Hepatic stellate cell (primary cell): ENCODE data around the gene TYSND1.
"Not testable (repeated sequence)": the region's sequence is repeated elsewhere in the genome, so short reads cannot be mapped to it uniquely, and the experiment has no call there.

Experiments used
- DNase-seq: peaks from one replicate; pipeline ENCODE4 v3.0.0; 2011; ENCODE audit warnings: low spot score

The TYSND1 gene

GRCh38 chr10:70163448-70163847 lies 16.9 kb upstream of the TYSND1 start:
- no peak for DNase-seq

DNA sequence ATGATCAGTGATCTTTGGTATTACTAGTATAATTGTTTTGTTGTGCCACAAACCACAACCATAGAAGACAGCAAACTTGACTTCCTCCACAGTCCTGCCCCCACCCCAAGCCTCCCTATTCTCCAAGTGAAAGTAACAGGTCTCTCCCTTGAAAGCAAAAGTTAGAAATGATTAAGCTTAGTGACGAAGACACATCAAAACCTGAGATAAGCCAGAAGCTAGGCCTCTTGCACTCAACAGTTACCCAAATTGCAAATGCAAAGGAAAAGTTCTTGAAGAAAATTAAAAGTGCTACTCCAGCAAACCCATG lies 16.3 kb upstream of the TYSND1 start:
- no peak for DNase-seq

DNA sequence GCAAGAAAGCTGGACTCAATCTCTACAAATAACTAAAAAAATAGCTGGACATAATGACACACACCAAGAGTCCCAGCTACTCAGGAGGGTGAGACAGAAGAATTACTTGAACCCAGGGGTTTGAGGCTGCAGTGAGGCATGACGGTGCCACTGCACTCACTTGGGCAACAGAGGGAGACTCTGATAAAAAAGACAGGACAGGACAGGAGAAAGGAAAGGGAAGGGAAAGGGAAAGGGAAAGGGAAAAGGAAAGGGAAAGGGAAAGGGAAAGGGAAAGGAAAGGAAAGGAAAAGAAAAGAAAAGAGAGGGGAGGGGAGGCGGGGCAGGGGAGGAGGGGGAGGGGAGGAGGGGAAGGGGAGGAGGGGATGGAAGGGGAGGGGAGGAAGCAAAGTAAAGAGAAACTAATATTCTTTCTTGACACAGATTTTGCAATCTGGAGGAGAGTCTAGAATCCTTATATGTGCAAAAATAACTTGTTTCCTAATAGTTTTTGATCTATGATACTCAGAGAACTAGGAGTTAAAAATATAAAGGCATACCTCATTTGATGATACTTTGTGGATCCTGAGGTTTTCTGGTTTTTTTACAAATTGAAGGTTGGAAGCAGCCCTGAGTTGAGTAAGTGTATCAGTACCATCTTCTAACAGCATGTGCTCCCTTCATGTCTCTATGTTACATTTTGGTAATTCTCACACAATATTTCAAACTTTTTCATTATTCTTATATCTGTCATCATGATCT lies 15.8 kb upstream of the TYSND1 start:
- no peak for DNase-seq

- DNase-seq, result no peak
These were observed 14.3 kb upstream of the TYSND1 start for GRCh38 chr10:70160798-70161197.

DNA sequence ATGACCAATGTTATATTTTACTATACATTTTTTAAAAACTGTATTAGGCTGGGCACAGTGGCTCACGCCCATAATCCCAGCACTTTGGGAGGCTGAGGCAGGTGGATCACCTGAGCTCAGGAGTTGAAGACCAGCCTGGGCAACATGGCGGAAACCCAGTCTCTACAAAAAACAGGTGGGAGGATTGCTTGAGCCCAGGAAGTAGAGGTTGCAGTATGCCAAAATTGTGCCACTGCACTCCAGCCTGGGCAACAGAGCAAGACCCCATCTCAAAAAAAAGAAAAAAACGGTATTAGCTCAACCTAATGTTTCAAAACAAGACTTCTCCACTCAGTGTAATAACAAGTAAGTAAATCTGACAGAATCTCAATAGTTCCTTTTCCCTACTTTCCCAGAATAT lies 12.9 kb upstream of the TYSND1 start:
- not testable (repeated sequence) for DNase-seq

- no peak for DNase-seq
These were observed 11.6 kb upstream of the TYSND1 start for GRCh38 chr10:70158113-70158512.

DNA sequence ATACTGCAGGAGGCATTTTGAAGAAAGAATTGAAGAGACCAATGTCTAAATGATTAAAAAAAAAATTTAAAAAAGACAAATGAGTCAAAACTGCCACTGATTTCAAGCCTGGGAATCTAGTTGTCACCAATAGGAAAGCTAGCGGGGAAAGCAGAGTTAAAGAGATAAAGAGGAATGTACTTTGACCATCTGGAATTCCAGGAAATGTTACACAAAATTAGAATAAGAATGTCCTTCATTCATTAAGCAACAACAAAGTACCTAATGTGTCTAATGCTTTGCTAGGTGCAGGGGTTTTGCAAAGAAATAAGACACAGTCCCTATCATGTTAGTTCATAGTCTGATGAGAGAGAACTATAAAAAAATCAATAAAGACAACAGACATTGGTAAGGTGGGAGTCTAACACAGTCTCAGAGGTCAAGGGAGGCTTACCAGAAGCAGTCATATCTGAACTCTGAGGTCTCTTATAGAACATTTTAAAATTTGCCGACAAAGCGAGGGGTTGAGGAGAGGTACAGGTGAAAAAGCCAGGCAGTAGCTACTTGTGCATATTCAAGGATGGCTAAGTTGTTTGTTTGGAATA lies 8.8 kb upstream of the TYSND1 start:
- DNase-seq, result no peak

DNA sequence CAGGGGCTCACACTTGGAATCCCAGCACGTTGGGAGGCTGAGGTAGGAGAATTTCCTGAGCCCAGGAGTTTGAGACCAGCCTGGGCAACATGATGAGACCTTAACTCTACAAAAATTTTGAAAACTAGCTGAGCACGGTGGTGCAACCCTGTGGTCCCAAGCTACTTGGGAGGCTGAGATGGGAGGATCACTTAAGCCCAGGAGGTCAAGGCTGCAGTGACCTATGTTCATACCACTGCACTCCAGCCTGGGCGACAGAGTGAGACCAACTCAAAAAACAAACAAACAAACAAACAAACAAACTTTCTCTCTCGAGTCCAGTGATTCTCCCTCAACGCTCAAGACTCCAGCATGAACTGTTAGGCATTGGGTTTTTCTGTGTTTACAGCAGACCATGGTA lies 2.0 kb upstream of the TYSND1 start:
- no peak for DNase-seq

DNA sequence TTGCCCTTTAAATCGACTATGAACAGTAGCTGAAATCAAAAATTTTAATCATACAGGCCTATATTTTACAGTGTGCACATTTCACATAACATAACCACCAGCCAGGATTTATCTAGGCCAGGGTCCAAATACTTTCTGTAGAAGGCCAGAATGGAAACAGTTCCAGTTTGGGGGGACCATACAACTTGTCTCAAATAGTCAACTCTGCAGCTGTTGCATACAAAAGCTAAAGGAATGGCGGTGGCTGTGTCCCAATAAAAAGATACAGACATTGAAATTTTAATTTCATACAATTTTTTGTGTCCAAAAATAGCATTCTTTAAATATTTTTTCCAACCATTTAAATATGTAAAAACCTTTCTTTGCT lies 742 bp upstream of the TYSND1 start:
- DNase-seq, result no peak

- DNase-seq, result peak; percentile 68
These were observed 623 bp downstream of the TYSND1 start for GRCh38 chr10:70145666-70146488.

DNA sequence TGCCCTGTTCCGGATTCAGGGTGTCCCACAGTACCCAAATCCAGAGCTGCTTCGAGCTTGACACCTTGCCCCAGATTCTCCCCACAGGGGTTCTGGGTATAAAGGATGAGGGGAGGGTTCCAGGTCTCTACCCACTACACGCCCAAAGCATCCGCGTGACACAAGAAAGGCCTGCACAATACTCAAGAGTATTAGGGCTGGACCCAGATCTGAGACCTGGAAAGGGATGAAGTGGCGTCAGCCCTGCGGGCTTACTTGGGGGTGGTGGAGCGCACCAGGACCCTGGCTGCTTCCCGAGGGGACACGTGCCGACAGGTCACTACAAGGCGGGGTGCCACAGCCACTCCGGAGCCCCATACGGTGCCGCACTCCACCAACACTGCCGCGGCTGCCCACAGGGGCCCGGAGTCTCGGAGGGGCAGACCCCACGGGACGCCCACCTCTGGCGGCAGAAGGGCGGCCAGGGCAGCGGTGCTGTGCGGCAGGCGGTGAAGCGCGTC lies 1.3 kb downstream of the TYSND1 start:
- no peak for DNase-seq

GRCh38 chr10:70144372-70145110 lies 2.0 kb downstream of the TYSND1 start:
- DNase-seq, result no peak

GRCh38 chr10:70142555-70142954 lies 3.9 kb downstream of the TYSND1 start:
- no peak for DNase-seq

DNA sequence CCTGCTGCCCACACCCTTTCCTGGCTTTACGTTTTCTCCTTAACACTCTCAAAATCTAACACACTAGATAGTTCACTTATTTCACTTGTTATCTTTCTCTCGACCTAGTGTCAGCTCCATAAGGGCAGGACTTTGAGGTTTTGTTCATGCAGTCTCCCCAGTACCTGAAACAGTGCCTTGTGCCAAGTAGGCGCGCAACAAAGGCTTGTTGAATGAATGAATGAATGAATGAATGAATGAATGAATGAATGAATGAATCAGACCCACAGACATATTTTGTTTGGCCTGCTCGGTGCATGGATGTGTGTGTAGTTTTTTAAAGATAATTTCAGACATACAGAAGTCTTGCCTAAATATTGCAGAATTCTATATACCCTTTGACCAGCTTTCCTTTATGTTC lies 6.2 kb downstream of the TYSND1 start:
- no peak for DNase-seq

DNA sequence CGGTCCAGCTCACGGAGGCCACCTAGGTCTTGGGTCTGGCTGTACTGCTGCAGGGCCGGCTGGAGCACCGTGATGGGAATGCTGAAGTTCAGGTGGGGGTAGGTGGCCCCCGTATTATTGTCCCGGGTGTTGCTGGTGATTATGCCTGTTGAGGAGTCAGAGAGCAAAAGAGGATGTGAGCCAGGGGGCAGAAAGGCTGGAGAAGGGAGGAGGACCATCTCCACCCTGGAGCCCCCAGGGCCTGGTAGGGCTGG lies 6.6 kb downstream of the TYSND1 start:
- DNase-seq, result no peak

DNA sequence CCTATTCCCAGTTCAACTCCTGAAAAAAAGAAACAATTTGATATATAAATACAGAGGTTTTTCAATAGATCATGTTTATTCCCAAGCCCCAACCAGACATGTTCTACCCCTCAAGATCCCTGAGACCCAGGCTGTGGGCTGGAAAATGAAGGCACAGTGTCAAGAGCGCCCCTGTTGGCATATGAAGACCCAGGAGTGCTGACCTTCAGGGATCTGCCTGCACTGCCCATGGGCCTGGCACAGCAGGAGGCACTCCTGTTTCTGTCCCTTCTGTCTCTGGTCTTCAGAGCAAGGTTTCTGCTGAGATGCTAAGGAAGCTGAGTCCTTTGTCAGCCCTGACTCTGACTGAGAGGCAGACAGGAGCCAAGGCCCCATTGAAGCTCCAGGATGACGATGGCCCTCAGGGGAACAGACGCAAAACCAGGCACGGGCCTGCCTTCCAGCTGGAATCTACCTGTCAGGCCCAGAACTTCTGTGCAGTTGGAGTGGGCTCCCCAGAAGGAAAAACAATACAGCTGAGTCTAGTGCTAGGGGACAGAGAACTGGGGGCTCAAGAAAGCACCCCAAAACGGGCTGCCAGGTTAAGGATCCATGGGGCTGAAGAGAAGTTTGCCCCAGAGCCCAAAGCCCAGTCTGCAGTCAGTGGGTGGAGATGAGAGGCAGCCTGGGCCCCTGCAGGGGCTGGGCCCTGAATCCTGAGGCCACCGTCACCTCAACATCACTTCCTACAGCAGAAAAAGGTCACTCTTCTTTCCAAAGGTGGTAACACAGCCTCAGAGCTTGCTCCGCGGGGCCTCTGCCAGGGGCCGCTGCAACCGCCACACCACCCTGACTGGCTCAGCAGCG lies 7.1 kb downstream of the TYSND1 start:
- no peak for DNase-seq

GRCh38 chr10:70137927-70138883 lies 8.3 kb downstream of the TYSND1 start:
- DNase-seq, result no peak

DNA sequence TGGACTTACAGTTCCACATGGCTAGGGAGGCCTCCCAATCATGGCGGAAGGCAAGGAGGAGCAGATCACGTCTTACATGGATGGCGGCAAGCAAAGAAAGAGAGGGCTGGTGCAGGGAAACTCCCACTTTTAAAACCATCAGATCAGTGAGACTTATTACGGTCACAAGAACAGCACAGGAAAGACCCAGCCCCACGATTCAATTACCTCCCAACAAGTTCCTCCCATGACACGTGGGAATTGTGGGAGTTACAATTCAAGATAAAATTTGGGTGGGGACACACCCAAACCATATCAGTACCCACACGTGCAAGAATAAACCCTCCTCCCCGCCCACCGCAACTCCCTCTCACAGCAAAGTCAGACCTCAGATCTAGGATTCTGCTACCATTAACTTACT lies 9.4 kb downstream of the TYSND1 start:
- DNase-seq, result no peak

DNA sequence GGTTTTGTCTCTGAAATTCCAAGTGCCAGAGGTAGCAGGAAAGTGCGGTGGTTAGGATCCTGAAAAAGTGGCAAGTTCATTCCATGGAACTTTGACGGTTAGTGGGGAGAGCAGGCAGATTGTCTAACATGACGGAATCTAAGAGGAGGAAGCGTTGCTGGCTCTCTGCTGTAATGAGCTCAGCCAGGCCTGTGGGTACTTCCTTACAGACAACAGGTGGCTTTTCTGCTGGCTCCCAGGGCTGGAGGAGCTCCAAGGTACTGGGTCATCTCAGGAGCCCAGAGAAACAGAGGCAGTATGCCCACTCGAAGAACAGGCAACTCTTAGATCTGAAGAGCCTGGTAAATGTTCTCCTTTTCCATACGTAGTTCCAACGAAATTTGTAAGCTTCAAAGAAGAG lies 10.8 kb downstream of the TYSND1 start:
- no peak for DNase-seq

DNA sequence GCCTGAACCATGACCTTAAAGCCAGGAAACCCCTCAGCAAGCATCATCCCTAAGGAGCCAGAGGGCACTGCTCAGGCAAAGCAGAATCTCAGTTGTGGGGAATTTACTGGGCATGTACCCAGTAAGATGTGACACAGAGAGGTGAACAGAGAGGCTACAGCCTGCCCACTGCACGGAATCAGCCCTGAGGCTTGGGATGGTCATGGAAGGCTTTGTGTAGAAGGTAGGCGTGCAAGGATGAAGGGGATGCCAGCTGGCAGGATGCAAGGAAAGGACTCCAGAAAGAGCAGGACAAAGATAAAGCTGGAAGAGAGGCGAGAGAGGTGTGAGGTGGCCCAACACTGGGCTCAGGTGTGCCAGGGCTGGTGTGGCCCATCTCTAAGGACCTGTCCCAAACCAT lies 11.5 kb downstream of the TYSND1 start:
- no peak for DNase-seq
